Measurements from ENCODE around the gene ISCU. TPM values are rescaled to one million over a fixed set of nuclear protein-coding genes. Genes with fewer than 3 reads are reported as not detected.

Gene ISCU
- total RNA-seq, 6 experiments from 2014 or later: 36.7 to 81.8 (median 58.4) TPM

DNA sequence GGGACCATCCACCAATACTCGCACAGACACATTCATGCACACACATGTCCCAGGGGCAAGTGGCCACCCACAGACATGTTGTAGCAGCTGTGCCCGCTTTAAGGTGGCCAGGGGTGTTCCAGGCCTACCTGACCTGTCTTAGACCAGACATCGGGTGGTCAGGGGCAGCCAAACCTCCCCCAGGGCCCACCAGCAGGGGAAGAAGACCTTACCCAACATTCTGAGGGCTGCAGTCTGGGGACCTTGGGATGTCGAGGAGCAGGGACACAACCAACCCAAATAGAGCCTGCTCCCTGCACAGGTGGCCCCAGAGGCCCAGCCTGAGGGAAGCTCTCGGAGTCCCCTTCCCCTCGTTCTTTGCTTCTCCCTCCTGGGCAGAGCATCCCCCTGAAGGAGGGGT is 37.1 kb downstream of the ISCU start:
- no peak overlapping the region for H3K4me3 ChIP-seq
- H3K4me1 ChIP-seq: no peaks in the 10 kb centered on the region
- H3K9me3 ChIP-seq: no peaks in the 10 kb centered on the region
- no peaks in the 10 kb centered on the region for H3K36me3 ChIP-seq
- ATAC-seq: no peak
- H3K27ac ChIP-seq: no peak overlapping the region
- no peaks in the 10 kb centered on the region for H3K27me3 ChIP-seq
- 67% methylated on average over 5 of the region's 6 CpGs for WGBS (ENCODE audit: insufficient coverage, low coverage, low lambda C conversion rate, missing lambda C conversion rate)
- no peak for DNase-seq
- intact Hi-C loops (cut with DNase I): no loop called here
- no peak for TF ChIP-seq POLR2A (IDR thresholded peaks at IDR 0.05)
- TF ChIP-seq, protein P1, sequence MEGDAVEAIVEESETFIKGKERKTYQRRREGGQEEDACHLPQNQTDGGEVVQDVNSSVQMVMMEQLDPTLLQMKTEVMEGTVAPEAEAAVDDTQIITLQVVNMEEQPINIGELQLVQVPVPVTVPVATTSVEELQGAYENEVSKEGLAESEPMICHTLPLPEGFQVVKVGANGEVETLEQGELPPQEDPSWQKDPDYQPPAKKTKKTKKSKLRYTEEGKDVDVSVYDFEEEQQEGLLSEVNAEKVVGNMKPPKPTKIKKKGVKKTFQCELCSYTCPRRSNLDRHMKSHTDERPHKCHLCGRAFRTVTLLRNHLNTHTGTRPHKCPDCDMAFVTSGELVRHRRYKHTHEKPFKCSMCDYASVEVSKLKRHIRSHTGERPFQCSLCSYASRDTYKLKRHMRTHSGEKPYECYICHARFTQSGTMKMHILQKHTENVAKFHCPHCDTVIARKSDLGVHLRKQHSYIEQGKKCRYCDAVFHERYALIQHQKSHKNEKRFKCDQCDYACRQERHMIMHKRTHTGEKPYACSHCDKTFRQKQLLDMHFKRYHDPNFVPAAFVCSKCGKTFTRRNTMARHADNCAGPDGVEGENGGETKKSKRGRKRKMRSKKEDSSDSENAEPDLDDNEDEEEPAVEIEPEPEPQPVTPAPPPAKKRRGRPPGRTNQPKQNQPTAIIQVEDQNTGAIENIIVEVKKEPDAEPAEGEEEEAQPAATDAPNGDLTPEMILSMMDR (IDR thresholded peaks at IDR 0.05): no peak

DNA sequence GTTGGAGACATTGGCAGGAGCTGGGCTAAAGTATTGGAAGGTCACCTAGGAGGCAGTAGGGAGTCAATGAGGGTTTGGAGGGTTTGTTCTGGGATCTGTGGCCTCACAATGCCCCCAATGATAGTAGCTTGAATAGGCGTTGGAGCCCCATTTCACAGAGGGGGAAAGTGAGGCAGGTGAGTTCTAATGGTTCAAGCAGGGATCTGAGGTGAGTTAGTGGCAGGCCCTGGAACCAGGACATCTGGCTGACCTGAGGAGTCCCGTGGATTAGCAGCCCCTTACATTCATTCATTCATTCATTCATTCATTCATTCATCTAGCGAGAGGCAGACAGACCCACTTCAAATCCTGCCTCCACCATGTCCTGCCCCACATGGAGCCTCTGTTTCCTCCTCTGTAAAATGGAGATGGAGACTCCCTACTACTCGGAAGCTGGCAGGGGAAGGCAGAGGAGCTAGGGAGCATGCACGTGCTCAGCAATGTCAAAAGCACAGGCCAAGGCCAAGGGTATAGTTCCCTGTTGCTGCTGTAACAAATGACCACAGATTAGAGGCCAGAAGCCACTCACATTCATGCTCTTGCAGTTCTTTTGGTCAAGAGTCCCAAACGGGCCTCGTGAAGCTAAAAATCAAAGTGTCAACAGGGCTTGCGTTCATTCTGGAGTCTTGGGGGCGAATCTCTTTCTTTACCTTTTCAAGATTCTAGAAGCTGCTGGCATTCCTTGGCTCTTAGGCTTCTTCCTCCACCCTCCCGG is 37.7 kb downstream of the ISCU start:
- no peak for TF ChIP-seq POLR2A (IDR thresholded peaks at IDR 0.05)
- TF ChIP-seq, protein P1 (IDR thresholded peaks at IDR 0.05): no peak
- H3K9me3 ChIP-seq: no peaks in the 10 kb centered on the region
- H3K27me3 ChIP-seq: no peaks in the 10 kb centered on the region
- no peak for ATAC-seq
- H3K4me3 ChIP-seq: no peak overlapping the region
- 73% methylated on average over 9 of the region's 10 CpGs for WGBS (ENCODE audit: insufficient coverage, low coverage, low lambda C conversion rate, missing lambda C conversion rate)
- no peak for DNase-seq
- intact Hi-C loops (cut with DNase I): no loop called here
- H3K27ac ChIP-seq: no peak overlapping the region
- H3K4me1 ChIP-seq: no peaks in the 10 kb centered on the region
- no peaks in the 10 kb centered on the region for H3K36me3 ChIP-seq

DNA sequence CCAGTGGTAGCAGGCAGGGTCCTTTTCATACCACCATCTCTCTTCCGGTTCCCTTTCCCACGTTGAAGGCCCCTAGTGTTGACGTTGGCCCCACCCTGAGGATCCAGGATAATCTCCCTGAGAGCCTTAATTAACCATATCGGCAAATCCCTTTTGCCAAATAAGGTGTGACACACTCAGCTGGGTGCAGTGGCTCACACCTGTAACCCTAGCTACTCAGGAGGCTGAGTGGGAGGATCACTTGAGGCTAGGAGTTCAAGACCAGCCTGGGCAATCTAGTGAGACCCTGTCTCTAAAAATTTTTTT is 38.3 kb downstream of the ISCU start:
- H3K9me3 ChIP-seq: no peaks in the 10 kb centered on the region
- no peaks in the 10 kb centered on the region for H3K36me3 ChIP-seq
- no peak overlapping the region for H3K27ac ChIP-seq
- no peaks in the 10 kb centered on the region for H3K4me1 ChIP-seq
- no peak for TF ChIP-seq POLR2A (IDR thresholded peaks at IDR 0.05)
- TF ChIP-seq, protein P1 (IDR thresholded peaks at IDR 0.05): no peak
- no peak for DNase-seq
- no peaks in the 10 kb centered on the region for H3K27me3 ChIP-seq
- intact Hi-C loops (cut with DNase I): no loop called here
- H3K4me3 ChIP-seq: no peak overlapping the region
- 55% methylated on average over 3 of the region's 4 CpGs for WGBS (ENCODE audit: insufficient coverage, low coverage, low lambda C conversion rate, missing lambda C conversion rate)
- ATAC-seq: no peak

DNA sequence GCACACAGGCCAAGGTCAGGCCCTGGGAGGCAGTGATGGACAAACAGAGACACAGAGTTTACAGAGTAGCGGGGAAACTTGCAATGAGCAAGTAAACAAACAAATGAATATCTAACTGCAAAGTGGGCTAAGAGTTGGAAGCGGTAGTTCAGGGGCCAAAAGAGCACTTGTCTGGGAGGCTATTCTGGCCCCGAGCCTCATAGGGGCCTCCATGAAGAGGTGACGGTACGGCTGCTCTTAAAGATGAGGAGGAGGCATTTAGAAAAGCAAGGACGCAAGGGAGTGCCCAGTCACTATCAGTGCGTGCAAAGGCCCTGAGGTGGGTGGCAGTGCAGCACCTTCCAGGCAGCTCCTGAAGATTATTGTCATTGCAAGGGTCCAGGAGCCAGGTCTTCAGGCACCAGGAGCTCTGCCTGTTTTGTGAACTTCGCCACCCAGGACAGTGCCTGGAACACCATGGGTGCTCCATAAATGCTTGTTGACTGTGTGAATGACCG is 39.9 kb downstream of the ISCU start:
- Histone ChIP-seq H3K27me3 (no peaks in the 10 kb centered on the region), H3K27ac (no peak overlapping the region), H3K36me3 (no peaks in the 10 kb centered on the region), H3K9me3 (no peaks in the 10 kb centered on the region), H3K4me3 (no peak overlapping the region), H3K4me1 (no peaks in the 10 kb centered on the region)
- ATAC-seq: no peak
- TF ChIP-seq, protein P1 (IDR thresholded peaks at IDR 0.05): no peak
- TF ChIP-seq POLR2A (IDR thresholded peaks at IDR 0.05): no peak
- no peak for DNase-seq
- 88% methylated on average over 7 of the region's 9 CpGs for WGBS (ENCODE audit: insufficient coverage, low coverage, low lambda C conversion rate, missing lambda C conversion rate)
- intact Hi-C loops (cut with DNase I): no loop called here
